ENCODE measurements around the gene PARP2.

GRCh38 chr14:20302042-20302755, 41.2 kb upstream of the PARP2 start:
- TF ChIP-seq CTCF (IDR thresholded peaks at IDR 0.05) (no peak), POLR2A (IDR thresholded peaks at IDR 0.05) (no peak), EP300 (IDR thresholded peaks at IDR 0.05) (no peak), POLR2AphosphoS5 (IDR thresholded peaks at IDR 0.05) (no peak)
